Stimulated activated CD8-positive, alpha-beta memory T cell treated with anti-CD3 and anti-CD28 coated beads, Interleukin-4, amount 100 ng/mL, for 4 hours (primary cell): ENCODE results near the gene SPAG4.
A peak's percentile ranks its signal among the peaks of the same experiment; 100 is the strongest.

Experiments
- DNase-seq, 2 donors: peaks; one replicate each; pipeline ENCODE4 v3.0.0-alpha.2; 2020; ENCODE audit warnings: low read depth in 2 of 2, low spot score in 1 of 2

Gene SPAG4

GRCh38 chr20:35619196-35620095 is 3.8 kb downstream of the SPAG4 start:
- DNase-seq, result peak; percentile 38 to 60

- DNase-seq, result no peak
Observed at GRCh38 chr20:35620818-35621559, 5.4 kb downstream of the SPAG4 start.

GRCh38 chr20:35621560-35621946 is 5.9 kb downstream of the SPAG4 start:
- no peak for DNase-seq

- DNase-seq, result no peak
Observed at GRCh38 chr20:35625584-35626385, 10.2 kb downstream of the SPAG4 start.

- DNase-seq, result no peak
Observed at GRCh38 chr20:35626386-35627001, 10.9 kb downstream of the SPAG4 start.

- DNase-seq, result no peak
Observed at GRCh38 chr20:35627121-35627520, 11.5 kb downstream of the SPAG4 start.

GRCh38 chr20:35629427-35630145 is 14.0 kb downstream of the SPAG4 start:
- no peak for DNase-seq

- DNase-seq, result no peak
Observed at GRCh38 chr20:35630636-35631035, 15.0 kb downstream of the SPAG4 start.

- DNase-seq, result no peak
Observed at GRCh38 chr20:35632539-35633115, 17.0 kb downstream of the SPAG4 start.

GRCh38 chr20:35635652-35636051 is 20.0 kb downstream of the SPAG4 start:
- no peak for DNase-seq

- no peak for DNase-seq
Observed at GRCh38 chr20:35636095-35636494, 20.5 kb downstream of the SPAG4 start.

- no peak for DNase-seq
Observed at GRCh38 chr20:35637276-35637675, 21.6 kb downstream of the SPAG4 start.

- DNase-seq, result no peak
Observed at GRCh38 chr20:35638751-35639150, 23.1 kb downstream of the SPAG4 start.

- DNase-seq, result no peak
Observed at GRCh38 chr20:35640724-35641123, 25.1 kb downstream of the SPAG4 start.

GRCh38 chr20:35641743-35642142 is 26.1 kb downstream of the SPAG4 start:
- DNase-seq, result no peak

GRCh38 chr20:35643045-35643444 is 27.4 kb downstream of the SPAG4 start:
- DNase-seq, result no peak

GRCh38 chr20:35644806-35645205 is 29.2 kb downstream of the SPAG4 start:
- DNase-seq, result no peak

GRCh38 chr20:35648836-35649235 is 33.2 kb downstream of the SPAG4 start:
- DNase-seq, result no peak

GRCh38 chr20:35650632-35651031 is 35.0 kb downstream of the SPAG4 start:
- no peak for DNase-seq

- no peak for DNase-seq
Observed at GRCh38 chr20:35651958-35652357, 36.3 kb downstream of the SPAG4 start.
